ENCODE measurements around the gene REV3L.

Gene REV3L

GRCh38 chr6:111406200-111406721 lies 76.8 kb downstream of the REV3L start:
- TF ChIP-seq, protein P1, sequence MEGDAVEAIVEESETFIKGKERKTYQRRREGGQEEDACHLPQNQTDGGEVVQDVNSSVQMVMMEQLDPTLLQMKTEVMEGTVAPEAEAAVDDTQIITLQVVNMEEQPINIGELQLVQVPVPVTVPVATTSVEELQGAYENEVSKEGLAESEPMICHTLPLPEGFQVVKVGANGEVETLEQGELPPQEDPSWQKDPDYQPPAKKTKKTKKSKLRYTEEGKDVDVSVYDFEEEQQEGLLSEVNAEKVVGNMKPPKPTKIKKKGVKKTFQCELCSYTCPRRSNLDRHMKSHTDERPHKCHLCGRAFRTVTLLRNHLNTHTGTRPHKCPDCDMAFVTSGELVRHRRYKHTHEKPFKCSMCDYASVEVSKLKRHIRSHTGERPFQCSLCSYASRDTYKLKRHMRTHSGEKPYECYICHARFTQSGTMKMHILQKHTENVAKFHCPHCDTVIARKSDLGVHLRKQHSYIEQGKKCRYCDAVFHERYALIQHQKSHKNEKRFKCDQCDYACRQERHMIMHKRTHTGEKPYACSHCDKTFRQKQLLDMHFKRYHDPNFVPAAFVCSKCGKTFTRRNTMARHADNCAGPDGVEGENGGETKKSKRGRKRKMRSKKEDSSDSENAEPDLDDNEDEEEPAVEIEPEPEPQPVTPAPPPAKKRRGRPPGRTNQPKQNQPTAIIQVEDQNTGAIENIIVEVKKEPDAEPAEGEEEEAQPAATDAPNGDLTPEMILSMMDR (IDR thresholded peaks at IDR 0.05; ENCODE audit: insufficient read depth, low read length, poor library complexity, severe bottlenecking): no peak
- TF ChIP-seq EZH2phosphoT487 (conservative IDR thresholded peaks at IDR 0.05; ENCODE audit: low read length): no peak
- H3K4me2 ChIP-seq (ENCODE audit: low read depth, low read length, poor library complexity, severe bottlenecking): peak overlapping the region; percentile 58
- H3K79me2 ChIP-seq (ENCODE audit: insufficient read depth, low read length): no peaks in the 10 kb centered on the region

DNA sequence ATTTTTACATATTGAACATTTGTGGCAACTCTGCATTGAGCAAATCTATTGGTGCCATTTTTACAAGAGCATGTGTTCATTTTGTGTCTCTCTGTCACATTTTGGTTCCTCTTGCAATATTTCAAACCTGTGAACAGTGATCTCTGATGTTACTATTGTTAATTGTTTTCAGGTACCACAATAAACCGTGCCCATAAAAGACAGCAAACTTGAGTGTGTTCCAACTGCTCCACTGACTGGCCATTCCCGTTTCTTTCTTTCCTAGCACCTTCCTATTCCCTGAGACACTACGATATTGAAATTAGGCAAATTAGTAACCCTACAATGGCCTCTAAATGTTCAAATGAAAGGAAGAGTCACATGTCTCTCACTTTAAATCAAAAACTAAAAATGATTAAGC lies 79.6 kb downstream of the REV3L start:
- H3F3A ChIP-seq (ENCODE audit: insufficient read depth): peaks cover 6% of the 10 kb centered on the region
- no peaks in the 10 kb centered on the region for H3K9me2 ChIP-seq (replicated peaks; ENCODE audit: insufficient read depth, low read length)
- no peaks in the 10 kb centered on the region for H3K9me3 ChIP-seq (ENCODE audit: insufficient read depth, low read length)
- no peak overlapping the region for H3K9ac ChIP-seq (ENCODE audit: low read length)
- H2AFZ ChIP-seq (ENCODE audit: low read depth, low read length, severe bottlenecking): no peak overlapping the region
- peaks cover 31% of the 10 kb centered on the region for H3K36me3 ChIP-seq (ENCODE audit: low read length)
- no peak overlapping the region for H3K4me2 ChIP-seq (ENCODE audit: low read depth, low read length, poor library complexity, severe bottlenecking)
- no peak overlapping the region for H3K27ac ChIP-seq (ENCODE audit: low read depth, low read length)
- H3K79me2 ChIP-seq (ENCODE audit: insufficient read depth, low read length): no peaks in the 10 kb centered on the region
- TF ChIP-seq, protein P1 (IDR thresholded peaks at IDR 0.05; ENCODE audit: insufficient read depth, low read length, poor library complexity, severe bottlenecking): no peak
- no peak for TF ChIP-seq EZH2phosphoT487 (conservative IDR thresholded peaks at IDR 0.05; ENCODE audit: low read length)
- no peaks in the 10 kb centered on the region for H3K27me3 ChIP-seq (ENCODE audit: low read length)
- no peaks in the 10 kb centered on the region for H4K20me1 ChIP-seq (ENCODE audit: low read depth, low read length)
- no peak overlapping the region for H3K4me3 ChIP-seq (ENCODE audit: insufficient read depth, low read length, poor library complexity, severe bottlenecking)

More at GRCh38 chr6:111406200-111406721, 76.8 kb downstream of the REV3L start:
- Histone ChIP-seq H4K20me1 (ENCODE audit: low read depth, low read length) (no peaks in the 10 kb centered on the region), H3K27ac (ENCODE audit: low read depth, low read length) (peak overlapping the region; percentile 65), H3K9me3 (ENCODE audit: insufficient read depth, low read length) (no peaks in the 10 kb centered on the region), H3K27me3 (ENCODE audit: low read length) (no peaks in the 10 kb centered on the region), H3K9ac (ENCODE audit: low read length) (no peak overlapping the region), H3K36me3 (ENCODE audit: low read length) (peaks cover 28% of the 10 kb centered on the region), H3K9me2 (replicated peaks; ENCODE audit: insufficient read depth, low read length) (no peaks in the 10 kb centered on the region), H2AFZ (ENCODE audit: low read depth, low read length, severe bottlenecking) (no peak overlapping the region), H3F3A (ENCODE audit: insufficient read depth) (peaks cover 6% of the 10 kb centered on the region), H3K4me3 (ENCODE audit: insufficient read depth, low read length, poor library complexity, severe bottlenecking) (no peak overlapping the region)

GRCh38 chr6:111399626-111400025 lies 83.4 kb downstream of the REV3L start:
- Histone ChIP-seq H4K20me1 (ENCODE audit: low read depth, low read length) (no peaks in the 10 kb centered on the region), H3K9me2 (replicated peaks; ENCODE audit: insufficient read depth, low read length) (no peaks in the 10 kb centered on the region), H2AFZ (ENCODE audit: low read depth, low read length, severe bottlenecking) (no peak overlapping the region), H3K9ac (ENCODE audit: low read length) (no peak overlapping the region), H3K36me3 (ENCODE audit: low read length) (peaks cover 31% of the 10 kb centered on the region), H3K9me3 (ENCODE audit: insufficient read depth, low read length) (no peaks in the 10 kb centered on the region), H3F3A (ENCODE audit: insufficient read depth) (no peaks in the 10 kb centered on the region), H3K27me3 (ENCODE audit: low read length) (no peaks in the 10 kb centered on the region), H3K4me2 (ENCODE audit: low read depth, low read length, poor library complexity, severe bottlenecking) (no peak overlapping the region), H3K4me3 (ENCODE audit: insufficient read depth, low read length, poor library complexity, severe bottlenecking) (no peak overlapping the region), H3K79me2 (ENCODE audit: insufficient read depth, low read length) (no peaks in the 10 kb centered on the region), H3K27ac (ENCODE audit: low read depth, low read length) (no peak overlapping the region)
- TF ChIP-seq, protein P1 (IDR thresholded peaks at IDR 0.05; ENCODE audit: insufficient read depth, low read length, poor library complexity, severe bottlenecking): no peak
- TF ChIP-seq EZH2phosphoT487 (conservative IDR thresholded peaks at IDR 0.05; ENCODE audit: low read length): no peak

All from SU-DHL-6 (cell line).